ENCODE results near the gene MRPL34. TPM values are rescaled to one million over a fixed set of nuclear protein-coding genes. Genes with fewer than 3 reads are reported as not detected.

The MRPL34 gene
- total RNA-seq, 1 donor from 2014 or later: 64.8 TPM

GRCh38 chr19:17336872-17337674 is 31.4 kb downstream of the MRPL34 start, which contains the start of gene GTPBP3:
GTPBP3 (plus strand) TSS chr19:17337553; CDS start chr19:17337612, 59 bp downstream.
- Mint-ChIP-seq H3K27me3 (ENCODE audit: low read depth, unreplicated experiment) (no peaks in the 10 kb centered on the region), H3K36me3 (ENCODE audit: low read depth, unreplicated experiment) (peaks cover 2% of the 10 kb centered on the region), H3K4me3 (ENCODE audit: unreplicated experiment) (peak within 1 kb of the TSS; percentile 97), H3K9me3 (ENCODE audit: unreplicated experiment) (no peaks in the 10 kb centered on the region), H3K4me1 (ENCODE audit: low read depth, unreplicated experiment) (peaks cover 3% of the 10 kb centered on the region), H3K27ac (ENCODE audit: unreplicated experiment) (peak within 1 kb of the TSS; percentile 97)
- Histone ChIP-seq H3K9me3 (ENCODE audit: insufficient read depth, low read depth, low read length) (no peaks in the 10 kb centered on the region), H4K20me1 (ENCODE audit: insufficient read depth, low read length) (no peaks in the 10 kb centered on the region), H3K4me3 (ENCODE audit: insufficient read depth, low read depth, low read length) (peak within 1 kb of the TSS; percentile 76), H2AFZ (ENCODE audit: low read depth, low read length) (peak within 1 kb of the TSS; percentile 90), H3K4me2 (ENCODE audit: low read length) (peak within 1 kb of the TSS; percentile 94), H3K9ac (ENCODE audit: low read length) (peak within 1 kb of the TSS; percentile 83), H3K36me3 (ENCODE audit: insufficient read depth, low read length) (no peaks in the 10 kb centered on the region), H3K4me1 (ENCODE audit: insufficient read depth, low read length) (peaks cover 19% of the 10 kb centered on the region), H3K79me2 (ENCODE audit: insufficient read depth, low read length) (peaks cover 13% of the 10 kb centered on the region), H3K27me3 (ENCODE audit: insufficient read depth, low read length) (no peaks in the 10 kb centered on the region), H3K27ac (ENCODE audit: low read depth, low read length) (peak within 1 kb of the TSS; percentile 72)
- FAIRE-seq (peak; percentile 89), DNase-seq (ENCODE audit: low read depth) (peak; percentile 97)
- TF ChIP-seq EZH2 (IDR thresholded peaks at IDR 0.05; ENCODE audit: insufficient read depth, low read length) (no peak), CTCF (IDR thresholded peaks at IDR 0.05; ENCODE audit: insufficient read depth, low read depth, low read length) (no peak)

GRCh38 chr19:17337675-17338432 is 32.2 kb downstream of the MRPL34 start:
- H3K36me3 Mint-ChIP-seq (ENCODE audit: low read depth, unreplicated experiment): peaks cover 2% of the 10 kb centered on the region
- Histone ChIP-seq H3K4me3 (ENCODE audit: insufficient read depth, low read depth, low read length) (peak overlapping the region; percentile 76), H3K79me2 (ENCODE audit: insufficient read depth, low read length) (peaks cover 13% of the 10 kb centered on the region), H3K4me1 (ENCODE audit: insufficient read depth, low read length) (peaks cover 19% of the 10 kb centered on the region), H4K20me1 (ENCODE audit: insufficient read depth, low read length) (no peaks in the 10 kb centered on the region), H3K36me3 (ENCODE audit: insufficient read depth, low read length) (no peaks in the 10 kb centered on the region), H3K9ac (ENCODE audit: low read length) (peak overlapping the region; percentile 83), H3K9me3 (ENCODE audit: insufficient read depth, low read depth, low read length) (no peaks in the 10 kb centered on the region), H3K27ac (ENCODE audit: low read depth, low read length) (no peak overlapping the region), H2AFZ (ENCODE audit: low read depth, low read length) (peak overlapping the region; percentile 90), H3K4me2 (ENCODE audit: low read length) (peak overlapping the region; percentile 94), H3K27me3 (ENCODE audit: insufficient read depth, low read length) (no peaks in the 10 kb centered on the region)
- DNase-seq (ENCODE audit: low read depth) (no peak), FAIRE-seq (no peak)
- no peak overlapping the region for H3K27ac Mint-ChIP-seq (ENCODE audit: unreplicated experiment)
- H3K4me3 Mint-ChIP-seq (ENCODE audit: unreplicated experiment): peak overlapping the region; percentile 97
- TF ChIP-seq EZH2 (IDR thresholded peaks at IDR 0.05; ENCODE audit: insufficient read depth, low read length): no peak
- no peak for TF ChIP-seq CTCF (IDR thresholded peaks at IDR 0.05; ENCODE audit: insufficient read depth, low read depth, low read length)
- peaks cover 3% of the 10 kb centered on the region for H3K4me1 Mint-ChIP-seq (ENCODE audit: low read depth, unreplicated experiment)
- H3K27me3 Mint-ChIP-seq (ENCODE audit: low read depth, unreplicated experiment): no peaks in the 10 kb centered on the region
- no peaks in the 10 kb centered on the region for H3K9me3 Mint-ChIP-seq (ENCODE audit: unreplicated experiment)
